Motor neuron (in vitro differentiated cells): ENCODE measurements around the gene CHN2. TPM values are rescaled to one million over a fixed set of nuclear protein-coding genes. Genes with fewer than 3 reads are reported as not detected.
"Not testable (repeated sequence)": the region's sequence is repeated elsewhere in the genome, so short reads cannot be mapped to it uniquely, and the experiment has no call there.

Experiments
- ATAC-seq, 8 experiments: fragments of 200-7000 bp; cut with Tn5 transposase; replicated peaks in 6 of 8; 2 replicates each; pipeline ENCODE4 v1.8.0; 2021; ENCODE audit warnings: mild to moderate bottlenecking in 8 of 8, moderate library complexity in 8 of 8
- H3K27ac ChIP-seq, 2 donors: fragments of 250-450 bp; sonication (Bioruptor Pico); 2 replicates each; pipeline ENCODE4 v1.9.0; 2021; ENCODE audit warnings: antibody characterized with exemption in 2 of 2, mild to moderate bottlenecking in 2 of 2, moderate library complexity in 1 of 2
- H3K4me1 ChIP-seq, 2 donors: fragments of 250-450 bp; sonication (Bioruptor Pico); replicated peaks in 1 of 2; 2 replicates each; pipeline ENCODE4 v1.6.1; 2021; ENCODE audit warnings: antibody characterized with exemption in 2 of 2, mild to moderate bottlenecking in 2 of 2, moderate library complexity in 1 of 2
- H3K4me3 ChIP-seq, 5 donors: fragments of 250-450 bp; sonication (Bioruptor Pico); 2 replicates each; pipeline ENCODE4 v1.9.0; 2021; ENCODE audit warnings: antibody characterized with exemption in 5 of 5, mild to moderate bottlenecking in 5 of 5, moderate library complexity in 4 of 5
- WGBS, 10 experiments: fragments of 450-650 bp; shearing (Covaris generic); methylation state at CpG; one replicate each; pipeline ENCODE4 v1.0.0; 2022; 5-methylcytosine and 5-hydroxymethylcytosine counted together
- in situ Hi-C, 9 experiments: fragments of 400-800 bp; cut with MboI; loops; one replicate each; pipeline ENCODE4 v1.15.0; 2021; ENCODE audit warnings: low sequenced_read_pairs in 9 of 9, low pct_unique_long_range_greater_than_20kb in 2 of 9; ENCODE audit not compliant: unreplicated experiment in 9 of 9
- total RNA-seq, 8 experiments: library from RNA; unstranded; fragments of 300-600 nt; gene quantifications; 2 replicates each; pipeline versions ENCODE4 v1.2.3 to v1.2.4, GENCODE V29; 2022

Gene CHN2
- total RNA-seq, 8 experiments from 2014 or later = 2.6 to 28.8 (median 14.8) TPM

DNA sequence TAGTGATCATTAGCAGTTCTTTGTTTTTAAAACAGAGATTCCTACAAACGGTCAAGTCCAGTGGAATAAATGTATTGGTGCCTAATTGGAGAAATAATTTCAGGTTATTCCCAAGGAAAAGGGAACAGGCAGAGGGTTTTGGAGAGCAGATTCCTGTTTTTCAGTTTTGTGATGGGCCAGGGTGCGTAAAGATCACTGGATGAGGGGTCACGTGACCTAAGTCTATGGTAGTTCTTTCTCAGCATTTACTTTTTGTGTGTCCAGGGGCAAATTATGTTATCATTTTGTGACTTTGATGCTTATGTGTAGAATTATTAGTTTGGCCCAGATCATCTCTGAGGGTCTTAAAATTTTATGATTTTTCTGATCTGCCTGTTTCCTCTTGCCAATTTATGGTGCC, 15.2 kb downstream of the CHN2 start:
- Histone ChIP-seq H3K4me3 (no peak overlapping the region), H3K27ac (no peak overlapping the region), H3K4me1 (peaks cover 10 to 19% of the 10 kb centered on the region in 2 donors)
- in situ Hi-C loops = no loop called here
- 20 to 100% (median 82%) methylated on average over 1 to 3 of the region's 3 CpGs; no CpG with 5 or more reads in 1 of the 10 experiments for WGBS, 10 experiments
- no peak for ATAC-seq

DNA sequence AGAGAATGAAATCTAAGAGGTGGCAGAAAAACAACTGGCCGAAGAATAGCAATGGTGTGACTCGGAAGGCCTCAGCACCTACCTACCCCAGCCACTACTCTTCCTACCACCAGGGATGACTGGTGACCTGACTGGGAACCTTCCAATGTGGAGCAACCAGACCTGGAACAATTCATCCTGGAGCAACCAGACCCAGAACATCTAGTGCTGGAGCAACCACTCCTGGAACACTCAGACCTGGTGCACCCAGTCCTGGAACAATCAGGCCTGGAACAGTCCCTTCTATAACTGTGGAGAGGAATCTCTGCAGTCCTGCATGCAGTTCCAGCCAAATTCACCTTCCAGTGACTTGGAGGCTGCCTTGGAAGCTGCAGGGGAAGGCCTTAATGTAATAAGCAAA, 18.2 kb downstream of the CHN2 start:
- WGBS, 10 experiments = 80 to 100% (median 100%) methylated on average over 1 to 2 of the region's 2 CpGs; no CpG with 5 or more reads in 4 of the 10 experiments
- ATAC-seq, in situ Hi-C loops, H3K4me3 ChIP-seq, H3K27ac ChIP-seq: not testable (repeated sequence)
- H3K4me1 ChIP-seq = peaks cover 0 to 19% of the 10 kb centered on the region in 2 donors

DNA sequence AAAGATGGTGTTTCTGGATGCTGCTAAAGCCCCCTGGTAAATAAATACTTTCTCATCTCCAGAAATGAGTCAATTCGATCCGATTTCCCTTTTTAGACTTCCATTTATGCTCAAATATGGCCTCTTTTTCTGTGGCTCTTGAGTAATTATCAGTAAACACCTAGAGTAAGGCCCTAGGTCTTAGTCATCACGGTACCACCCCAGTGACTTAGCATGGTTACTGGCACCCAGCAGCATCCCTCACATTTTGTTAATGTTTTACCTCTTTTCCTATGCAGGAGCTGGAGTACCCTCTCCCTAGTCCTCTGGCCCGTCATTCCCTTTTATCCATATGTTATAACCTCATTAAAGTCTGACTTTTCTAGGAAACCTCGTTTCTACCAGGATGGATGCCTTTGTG, 19.5 kb downstream of the CHN2 start:
- in situ Hi-C loops = no loop called here
- 20 to 100% (median 77%) methylated on average over 1 to 5 of the region's 5 CpGs; no CpG with 5 or more reads in 1 of the 10 experiments for WGBS, 10 experiments
- no peak overlapping the region for H3K27ac ChIP-seq
- no peak for ATAC-seq
- H3K4me3 ChIP-seq = no peak overlapping the region
- H3K4me1 ChIP-seq = peaks cover 0 to 14% of the 10 kb centered on the region in 2 donors

DNA sequence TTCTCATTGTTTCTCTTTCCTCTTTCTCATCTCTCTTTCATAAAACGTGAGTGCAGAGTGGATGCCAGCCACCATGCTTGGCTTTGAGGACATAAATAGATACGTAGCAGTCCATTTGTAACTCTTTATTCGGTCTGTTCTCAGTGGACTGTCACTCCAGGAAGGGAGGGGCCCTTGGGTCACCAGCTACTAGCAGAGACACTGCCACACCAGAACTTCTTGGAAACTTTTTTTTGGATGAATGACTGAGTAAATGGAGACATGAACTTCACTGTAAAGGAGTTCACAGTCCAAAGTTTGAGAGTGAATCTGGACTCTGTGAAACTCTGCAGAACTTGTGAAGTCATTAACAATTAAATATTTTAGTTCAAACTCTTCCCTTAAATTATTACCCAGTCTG, 20.2 kb downstream of the CHN2 start:
- peaks cover 0 to 14% of the 10 kb centered on the region in 2 donors for H3K4me1 ChIP-seq
- no peak overlapping the region for H3K4me3 ChIP-seq
- no peak for ATAC-seq
- in situ Hi-C loops = no loop called here
- no peak overlapping the region for H3K27ac ChIP-seq
- WGBS, 10 experiments = 17 to 100% (median 65%) methylated on average over 1 to 3 of the region's 3 CpGs

DNA sequence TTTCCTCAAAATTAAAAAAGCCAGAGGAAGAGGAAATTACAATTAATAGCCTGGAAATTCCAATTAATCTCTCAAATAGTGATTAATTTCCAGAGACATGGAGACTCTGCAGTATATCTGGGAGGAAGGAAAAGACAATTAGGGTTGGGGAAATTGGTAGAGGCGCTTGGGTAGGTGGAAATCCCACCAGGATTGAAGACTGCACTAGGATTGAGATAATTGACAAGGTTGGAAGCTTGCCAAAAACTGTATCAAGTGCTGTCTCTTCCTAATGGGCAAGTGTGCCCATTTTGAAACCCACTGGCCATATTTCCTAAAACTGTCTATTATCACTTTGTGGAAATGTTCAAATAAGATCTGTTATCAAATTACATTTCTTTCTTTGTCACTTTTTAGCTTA, 21.6 kb downstream of the CHN2 start:
- 29 to 86% (median 83%) methylated on average over 1 of the region's 1 CpG; no CpG with 5 or more reads in 6 of the 10 experiments for WGBS, 10 experiments
- no peak overlapping the region for H3K27ac ChIP-seq
- no peak overlapping the region for H3K4me3 ChIP-seq
- in situ Hi-C loops = no loop called here
- ATAC-seq = no peak
- H3K4me1 ChIP-seq = peaks cover 0 to 14% of the 10 kb centered on the region in 2 donors

DNA sequence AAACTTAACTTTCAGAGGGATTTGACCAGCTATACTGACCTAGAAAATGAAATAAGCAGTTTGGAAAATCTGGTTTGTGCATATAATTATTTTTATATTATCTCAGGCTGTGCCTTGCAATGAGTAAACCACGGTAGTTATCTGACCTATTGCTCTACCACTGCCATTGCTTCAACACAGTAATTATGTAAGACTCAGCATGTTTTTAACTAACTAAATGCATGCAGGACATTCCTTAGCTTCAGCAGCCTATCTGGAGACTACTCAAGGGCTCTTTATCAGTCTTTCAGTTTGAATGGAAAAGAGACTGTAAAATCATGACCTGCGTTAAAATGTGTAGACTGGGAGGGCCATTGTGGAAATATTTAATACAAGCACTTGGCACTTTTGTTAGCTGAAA, 22.5 kb downstream of the CHN2 start:
- in situ Hi-C loops = no loop called here
- no peak overlapping the region for H3K4me3 ChIP-seq
- H3K4me1 ChIP-seq = peaks cover 0 to 14% of the 10 kb centered on the region in 2 donors
- ATAC-seq = peak in 3 of 8 experiments; percentile 20 to 68 (median 65)
- 33 to 79% (median 51%) methylated on average over 1 to 2 of the region's 2 CpGs; no CpG with 5 or more reads in 1 of the 10 experiments for WGBS, 10 experiments
- no peak overlapping the region for H3K27ac ChIP-seq

DNA sequence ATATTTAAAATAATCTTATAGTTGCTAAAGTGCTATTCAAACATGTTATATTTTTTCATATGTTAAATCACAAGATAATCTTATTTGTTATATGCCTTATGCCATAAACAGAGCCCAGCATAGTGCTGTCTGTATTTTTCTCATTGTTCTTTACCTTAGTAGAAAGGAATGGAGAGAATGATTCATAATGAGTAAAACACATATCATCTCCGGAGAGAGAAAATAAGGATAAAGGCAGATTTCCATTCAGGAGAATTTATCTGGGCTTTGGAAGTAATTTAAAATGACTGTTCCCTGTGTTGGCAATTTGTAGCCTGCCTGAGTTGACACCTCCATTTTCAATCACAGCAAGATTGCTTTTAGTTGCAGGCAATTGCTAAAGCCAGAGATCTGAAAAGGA, 30.2 kb downstream of the CHN2 start:
- 0 to 100% (median 67%) methylated on average over 1 of the region's 1 CpG; no CpG with 5 or more reads in 1 of the 10 experiments for WGBS, 10 experiments
- no peak for ATAC-seq
- Histone ChIP-seq H3K4me1 (peaks cover 0 to 7% of the 10 kb centered on the region in 2 donors), H3K4me3 (no peak overlapping the region), H3K27ac (no peak overlapping the region)
- in situ Hi-C loops = no loop called here

DNA sequence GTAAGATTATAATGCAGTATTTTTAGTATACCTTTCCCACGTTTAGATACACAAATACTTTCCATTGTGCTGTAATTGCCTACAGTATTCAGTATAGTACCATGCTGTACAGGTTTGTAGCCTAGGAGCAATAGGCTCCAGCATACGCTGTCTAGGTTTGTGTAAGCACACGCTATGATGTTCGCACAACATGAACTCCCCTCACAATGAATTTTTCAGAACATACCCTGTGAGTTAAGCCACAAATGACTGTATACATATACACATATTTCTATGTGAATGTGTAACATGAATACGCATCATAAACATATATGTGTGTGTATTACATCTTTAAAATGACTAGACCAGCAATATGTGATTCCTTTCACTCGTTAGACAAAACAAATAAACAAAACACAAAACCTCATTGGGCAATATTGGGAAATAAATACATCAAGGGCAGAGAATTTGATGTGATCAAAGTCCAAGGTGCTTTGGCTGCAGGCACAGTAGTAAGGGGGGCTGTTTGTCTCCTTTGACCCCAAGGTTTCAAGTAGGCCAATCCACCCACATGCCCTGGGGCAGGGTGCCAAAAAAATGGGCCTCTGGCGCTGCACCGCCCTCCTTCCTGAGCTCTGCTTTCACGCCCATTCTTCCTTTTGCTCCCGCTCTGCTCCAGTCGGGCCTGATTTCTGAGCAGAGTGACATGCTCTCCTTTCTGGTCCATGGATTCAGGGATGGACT, 33.9 kb downstream of the CHN2 start:
- no peak overlapping the region for H3K27ac ChIP-seq
- peaks cover 9 to 24% of the 10 kb centered on the region in 2 donors for H3K4me1 ChIP-seq
- no peak overlapping the region for H3K4me3 ChIP-seq
- ATAC-seq = no peak
- 76 to 100% (median 91%) methylated on average over 2 to 10 of the region's 11 CpGs; no CpG with 5 or more reads in 2 of the 10 experiments for WGBS, 10 experiments
- in situ Hi-C loops = no loop called here

DNA sequence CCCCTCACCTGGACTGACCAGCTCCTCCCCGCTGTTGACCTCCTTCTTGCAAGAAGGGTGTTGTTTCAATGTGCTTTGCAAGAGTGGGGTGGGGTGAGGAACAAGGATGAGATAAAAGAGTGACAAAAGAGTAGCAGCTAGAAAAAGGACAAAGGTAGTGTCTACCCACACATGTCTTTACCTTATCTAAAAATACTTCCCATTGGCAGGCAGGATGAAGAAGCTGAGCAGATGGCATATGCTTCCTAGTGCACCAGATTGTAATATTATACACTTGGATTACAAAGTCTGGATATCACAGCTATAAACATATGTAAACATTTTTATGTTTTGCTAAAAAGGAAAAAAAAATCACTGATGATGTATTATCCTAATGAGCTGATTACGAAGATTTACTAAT, 34.5 kb downstream of the CHN2 start:
- Histone ChIP-seq H3K4me3 (no peak overlapping the region), H3K4me1 (peaks cover 9 to 24% of the 10 kb centered on the region in 2 donors), H3K27ac (no peak overlapping the region)
- in situ Hi-C loops = no loop called here
- 76 to 100% (median 100%) methylated on average over 1 to 2 of the region's 2 CpGs; no CpG with 5 or more reads in 3 of the 10 experiments for WGBS, 10 experiments
- ATAC-seq = no peak

DNA sequence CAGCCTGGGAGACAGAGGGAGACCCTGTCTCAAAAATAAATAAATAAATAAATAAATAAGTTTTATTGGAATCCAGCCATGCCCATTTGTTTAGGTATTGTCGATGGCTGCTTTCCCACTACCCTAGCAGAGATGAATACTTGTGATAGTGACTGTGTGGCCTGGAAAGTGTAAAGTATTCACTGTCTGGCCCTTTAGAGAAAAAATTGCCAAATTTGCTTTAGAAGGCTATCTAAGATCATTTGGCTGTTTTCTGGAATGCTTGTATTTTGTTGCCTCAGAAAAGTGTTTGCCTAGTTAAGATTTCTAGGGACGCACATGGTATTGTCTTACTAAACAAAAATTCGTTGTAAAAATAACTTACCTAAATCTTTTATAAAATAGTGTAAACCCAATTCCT, 35.4 kb downstream of the CHN2 start:
- H3K27ac ChIP-seq = no peak overlapping the region
- in situ Hi-C loops = no loop called here
- peaks cover 9 to 24% of the 10 kb centered on the region in 2 donors for H3K4me1 ChIP-seq
- ATAC-seq = no peak
- no peak overlapping the region for H3K4me3 ChIP-seq
- WGBS, 10 experiments = 62 to 100% (median 90%) methylated on average over 2 to 3 of the region's 3 CpGs; no CpG with 5 or more reads in 1 of the 10 experiments

DNA sequence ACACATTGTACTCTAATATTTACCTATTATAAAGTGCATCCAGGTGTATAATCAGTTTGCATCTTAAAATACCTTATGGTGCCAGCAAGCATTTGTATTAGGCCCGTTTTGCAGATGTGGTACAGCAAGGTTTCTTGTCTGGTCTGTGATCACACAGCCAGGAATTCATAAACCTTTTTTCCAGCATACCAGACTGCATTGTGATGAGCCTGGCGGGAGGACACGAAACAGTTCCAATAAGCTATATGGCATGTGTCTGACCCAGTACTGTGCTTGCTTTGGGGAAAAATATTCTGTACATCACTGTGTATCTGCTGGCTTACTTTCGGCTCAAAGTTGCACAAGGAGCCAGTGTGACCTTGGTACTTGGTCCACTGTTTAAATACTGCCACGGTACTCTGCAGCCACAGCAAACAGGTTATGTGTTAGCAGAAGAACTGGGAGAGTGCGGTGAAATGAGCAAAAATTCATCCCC, 36.3 kb downstream of the CHN2 start:
- Histone ChIP-seq H3K4me3 (no peak overlapping the region), H3K27ac (no peak overlapping the region), H3K4me1 (peaks cover 9 to 20% of the 10 kb centered on the region in 2 donors)
- in situ Hi-C loops = no loop called here
- WGBS, 10 experiments = 38 to 100% (median 87%) methylated on average over 1 to 5 of the region's 6 CpGs
- ATAC-seq = no peak

DNA sequence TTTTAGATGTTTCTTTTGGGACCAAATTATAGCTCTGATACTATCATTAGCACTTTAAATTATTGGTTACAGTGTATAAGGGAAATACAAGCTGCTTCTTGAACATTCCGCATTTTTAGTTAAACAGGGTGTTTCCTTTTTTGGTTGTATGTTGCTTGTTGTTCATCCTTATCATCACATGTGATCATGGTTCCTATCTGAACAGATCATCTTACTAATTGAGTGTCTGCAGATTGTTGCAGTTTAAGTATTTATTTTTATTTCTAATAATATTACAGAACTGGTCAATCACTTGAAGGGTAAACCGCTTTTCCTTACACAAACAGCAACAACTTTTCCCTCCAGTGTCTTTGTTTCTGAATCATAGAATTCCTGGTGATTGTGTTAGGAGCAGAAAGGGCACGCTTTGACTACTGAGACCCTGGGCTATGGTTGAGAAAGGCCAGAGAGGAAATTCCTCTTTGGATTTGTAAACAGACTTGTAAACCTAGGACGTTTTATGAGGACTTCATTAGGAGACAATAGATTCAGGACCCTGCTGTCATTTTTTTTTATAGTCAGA, 37.2 kb downstream of the CHN2 start:
- H3K27ac ChIP-seq = no peak overlapping the region
- peaks cover 9 to 16% of the 10 kb centered on the region in 2 donors for H3K4me1 ChIP-seq
- no peak for ATAC-seq
- no peak overlapping the region for H3K4me3 ChIP-seq
- in situ Hi-C loops = no loop called here
- WGBS, 10 experiments = 20 to 69% (median 60%) methylated on average over 1 to 4 of the region's 4 CpGs

DNA sequence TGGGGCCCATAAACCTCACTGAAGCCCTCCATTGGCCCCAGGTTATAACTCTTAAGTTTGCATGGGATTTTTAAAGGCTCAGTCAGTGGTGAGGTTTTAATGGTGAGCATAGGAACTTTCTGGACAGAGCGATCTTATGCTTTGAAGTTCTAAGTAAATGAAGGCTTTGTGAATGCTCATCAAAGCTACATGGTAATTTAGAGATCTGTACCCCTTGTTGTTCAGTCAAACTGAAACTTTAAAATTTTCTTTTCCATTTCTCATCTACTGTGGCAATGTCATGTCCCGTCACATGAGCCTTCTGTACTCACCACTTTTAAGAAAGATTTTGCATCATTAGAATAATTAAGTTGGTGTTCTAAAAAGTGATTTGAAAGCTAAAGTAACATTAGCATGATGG, 39.9 kb downstream of the CHN2 start:
- Histone ChIP-seq H3K4me3 (no peak overlapping the region), H3K27ac (no peak overlapping the region), H3K4me1 (peaks cover 13 to 16% of the 10 kb centered on the region in 2 donors)
- in situ Hi-C loops = no loop called here
- no peak for ATAC-seq
- 65 to 100% (median 96%) methylated on average over 1 to 2 of the region's 2 CpGs; no CpG with 5 or more reads in 2 of the 10 experiments for WGBS, 10 experiments
